Esophagus mucosa (tissue), 1 donor: Measurements from ENCODE around the gene FCRL6. TPM values are rescaled to one million over a fixed set of nuclear protein-coding genes. Genes with fewer than 3 reads are reported as not detected.

ENCODE experiments used
- ATAC-seq: fragments of 200-7000 bp; cut with Tn5 transposase; one replicate; pipeline ENCODE4 v1.9.1; 2020
- total RNA-seq: library from RNA; stranded (reverse); gene quantifications from one replicate; pipeline ENCODE4 v1.2.4, GENCODE V29; 2023
- donor health status: DM: yes; HTN: yes; CAD: no.

Gene FCRL6
- total RNA-seq: not detected

- no peak for ATAC-seq
These were observed at the start of gene FCRL6 for GRCh38 chr1:159802111-159802510. Gene FCRL6, plus strand, starts transcription at chr1:159802360. Its CDS starts 65 bp downstream, at chr1:159802425.

- no peak for ATAC-seq
These were observed 48.8 kb upstream of the FCRL6 start for GRCh38 chr1:159753386-159753785.

- ATAC-seq: no peak
These were observed 46.6 kb upstream of the FCRL6 start for GRCh38 chr1:159755451-159756007.

- no peak for ATAC-seq
These were observed 45.8 kb upstream of the FCRL6 start for GRCh38 chr1:159756397-159756796.

- ATAC-seq: no peak
These were observed 38.5 kb upstream of the FCRL6 start for GRCh38 chr1:159763686-159764085.

GRCh38 chr1:159765806-159766205 is 36.4 kb upstream of the FCRL6 start:
- no peak for ATAC-seq

GRCh38 chr1:159771127-159771895 is 30.8 kb upstream of the FCRL6 start:
- no peak for ATAC-seq

- ATAC-seq: no peak
These were observed 27.7 kb upstream of the FCRL6 start for GRCh38 chr1:159774465-159774864.

- ATAC-seq: no peak
These were observed 26.4 kb upstream of the FCRL6 start for GRCh38 chr1:159775716-159776115.

- no peak for ATAC-seq
These were observed 23.9 kb upstream of the FCRL6 start for GRCh38 chr1:159778266-159778665.

- peak; percentile 50 for ATAC-seq
These were observed 22.7 kb upstream of the FCRL6 start for GRCh38 chr1:159779403-159779851.

GRCh38 chr1:159780583-159781582 is 21.3 kb upstream of the FCRL6 start, which contains the start of gene DUSP23:
Gene DUSP23, plus strand, starts transcription at chr1:159780962. Its CDS starts 139 bp downstream, at chr1:159781101.
- peak; percentile 98 for ATAC-seq

- ATAC-seq: no peak
These were observed 20.2 kb upstream of the FCRL6 start for GRCh38 chr1:159781992-159782391.

- no peak for ATAC-seq
These were observed 18.4 kb upstream of the FCRL6 start for GRCh38 chr1:159783724-159784123.

GRCh38 chr1:159786465-159786864 is 15.7 kb upstream of the FCRL6 start:
- ATAC-seq: no peak

- ATAC-seq: peak; percentile 86
These were observed 15.2 kb upstream of the FCRL6 start for GRCh38 chr1:159786966-159787365.

GRCh38 chr1:159790237-159790917 is 11.8 kb upstream of the FCRL6 start:
- ATAC-seq: no peak

- ATAC-seq: no peak
These were observed 11.1 kb upstream of the FCRL6 start for GRCh38 chr1:159791031-159791430.

- no peak for ATAC-seq
These were observed 10.7 kb upstream of the FCRL6 start for GRCh38 chr1:159791461-159791860.

GRCh38 chr1:159795534-159795933 is 6.6 kb upstream of the FCRL6 start:
- ATAC-seq: no peak

- ATAC-seq: peak; percentile 86
These were observed 3.3 kb upstream of the FCRL6 start for GRCh38 chr1:159798893-159799292.

GRCh38 chr1:159799446-159799985 is 2.6 kb upstream of the FCRL6 start:
- no peak for ATAC-seq
